ENCODE data around the gene EP400.
"Not testable (repeated sequence)": the region's sequence is repeated elsewhere in the genome, so short reads cannot be mapped to it uniquely, and the experiment has no call there.

Gene EP400

GRCh38 chr12:132021031-132021871 lies 71.5 kb downstream of the EP400 start:
- DNase-seq = no peak

DNA sequence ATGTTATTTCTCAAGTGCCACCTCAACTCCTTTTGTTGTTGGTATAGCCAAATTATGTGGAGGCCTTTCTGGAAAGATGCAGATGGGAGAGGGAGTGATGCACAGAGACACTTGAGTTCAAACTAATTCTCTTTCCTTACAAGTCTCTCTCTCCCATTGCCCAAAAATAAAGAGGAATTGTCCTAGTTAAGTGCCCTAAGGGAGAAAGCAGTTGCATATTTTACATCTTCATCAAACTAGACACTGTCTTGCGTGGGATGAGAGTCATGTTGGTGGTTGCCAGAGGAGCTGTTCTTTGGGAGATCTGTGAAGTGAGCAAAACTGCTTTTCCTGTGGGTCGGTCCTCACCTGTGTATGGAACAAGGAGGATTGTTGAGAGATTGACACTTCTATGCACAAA lies 72.2 kb downstream of the EP400 start:
- no peak for DNase-seq

DNA sequence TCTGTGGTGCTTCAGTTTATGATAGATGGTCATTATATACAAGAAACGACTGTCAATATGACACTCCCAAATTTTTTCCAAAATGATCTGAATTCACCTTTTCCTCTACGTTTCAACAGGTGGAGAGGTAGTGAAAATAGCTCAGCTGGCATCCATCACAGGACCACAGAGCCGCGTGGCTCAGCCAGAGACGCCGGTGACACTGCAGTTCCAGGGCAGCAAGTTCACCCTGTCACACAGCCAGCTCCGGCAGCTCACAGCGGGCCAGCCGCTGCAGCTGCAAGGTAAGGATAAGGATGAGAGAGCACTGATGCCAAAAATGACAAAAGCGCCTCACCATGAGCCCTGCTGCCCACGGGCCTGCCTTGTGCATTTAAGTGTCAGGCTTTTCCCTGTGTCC lies 73.9 kb downstream of the EP400 start:
- no peak for DNase-seq

DNA sequence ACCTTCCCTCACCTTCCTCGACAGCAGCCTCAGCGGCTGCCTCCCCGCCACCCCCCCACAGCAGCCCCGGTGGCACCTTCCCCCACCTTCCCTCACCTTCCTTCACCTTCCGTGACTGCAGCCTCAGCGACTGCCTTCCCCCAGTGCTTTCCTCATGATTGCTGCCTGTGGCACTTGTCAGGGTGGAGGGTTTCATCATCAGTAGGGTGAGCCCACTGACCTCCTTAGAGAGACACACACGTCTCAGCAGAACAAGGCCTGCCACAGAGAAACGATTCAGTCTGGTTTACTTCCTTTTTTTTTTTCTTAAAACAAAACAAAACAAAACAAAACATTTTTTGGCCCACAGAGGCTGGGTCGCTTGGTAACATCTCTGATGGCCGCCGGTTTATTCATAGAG lies 75.0 kb downstream of the EP400 start:
- no peak for DNase-seq

DNA sequence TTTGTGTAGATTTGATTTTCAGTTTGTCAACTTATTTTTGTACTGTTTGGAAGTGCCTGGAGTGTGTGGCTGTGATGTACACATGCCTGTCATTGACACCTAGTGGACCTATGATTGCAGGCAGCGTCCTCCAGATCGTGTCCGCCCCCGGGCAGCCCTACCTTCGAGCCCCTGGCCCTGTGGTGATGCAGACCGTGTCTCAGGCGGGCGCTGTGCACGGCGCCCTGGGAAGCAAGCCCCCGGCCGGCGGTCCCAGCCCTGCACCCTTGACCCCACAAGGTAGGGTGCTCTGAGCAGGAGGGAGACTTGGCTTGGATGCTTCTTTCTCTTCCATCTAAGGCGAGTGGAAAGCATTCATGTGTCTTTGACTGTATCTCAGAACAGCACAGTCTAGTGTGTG lies 75.8 kb downstream of the EP400 start:
- DNase-seq = no peak

DNA sequence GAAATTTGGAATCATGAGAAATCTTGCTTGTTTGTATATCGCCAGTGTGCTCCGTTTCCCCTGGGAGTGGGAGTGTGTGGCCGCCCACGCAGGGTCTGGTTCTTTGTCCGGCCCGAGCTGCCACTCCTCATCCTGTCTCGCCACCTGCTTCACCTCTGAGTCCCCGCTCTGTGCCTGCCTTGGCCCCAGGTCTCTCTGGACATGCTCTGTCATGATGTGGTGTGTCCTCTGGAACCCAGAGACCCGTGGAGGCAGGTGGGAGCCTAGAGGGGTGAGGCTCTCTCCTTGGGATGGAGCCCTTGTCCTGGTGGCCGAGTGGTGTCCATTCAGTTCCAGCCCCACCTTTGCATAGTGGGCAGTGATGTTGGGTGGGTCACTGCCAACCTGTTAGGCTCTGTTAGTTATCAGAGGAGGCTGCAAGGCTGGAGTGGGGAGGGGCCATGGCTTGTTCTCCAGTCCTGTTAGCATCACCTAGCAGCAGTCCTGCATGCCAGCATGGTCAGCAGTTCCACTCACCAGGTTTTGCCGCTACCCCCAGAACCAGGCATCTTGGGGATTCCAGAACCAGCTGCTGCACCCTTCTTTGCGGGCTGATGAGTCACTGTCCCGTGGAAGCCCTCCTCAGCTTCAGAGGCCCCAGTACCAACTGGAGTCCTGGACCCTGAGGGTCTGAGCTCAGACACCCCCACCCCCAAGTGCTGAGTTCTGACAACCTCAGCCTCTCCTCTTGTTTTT lies 76.5 kb downstream of the EP400 start:
- DNase-seq = no peak

- DNase-seq = no peak
Measured at GRCh38 chr12:132026796-132027500, 77.2 kb downstream of the EP400 start.

DNA sequence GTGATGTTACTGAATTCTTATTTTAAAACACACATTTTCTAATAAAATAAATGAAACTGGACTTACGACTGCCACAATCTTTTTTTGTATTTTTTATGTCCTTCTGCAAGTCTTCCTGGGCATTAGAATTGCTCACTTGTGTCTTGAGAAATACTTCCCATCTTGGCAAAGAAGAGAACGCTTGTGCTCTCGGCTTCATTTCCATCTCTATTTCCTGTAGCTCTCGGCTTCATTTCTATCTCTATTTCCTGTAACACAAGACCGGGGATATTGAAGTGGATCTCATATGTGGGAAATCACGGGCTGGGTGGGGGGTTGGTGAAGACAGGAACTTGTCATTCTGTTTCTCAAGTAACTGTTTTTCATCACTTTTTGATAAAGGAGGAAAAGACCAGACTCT lies 77.9 kb downstream of the EP400 start:
- DNase-seq = no peak

DNA sequence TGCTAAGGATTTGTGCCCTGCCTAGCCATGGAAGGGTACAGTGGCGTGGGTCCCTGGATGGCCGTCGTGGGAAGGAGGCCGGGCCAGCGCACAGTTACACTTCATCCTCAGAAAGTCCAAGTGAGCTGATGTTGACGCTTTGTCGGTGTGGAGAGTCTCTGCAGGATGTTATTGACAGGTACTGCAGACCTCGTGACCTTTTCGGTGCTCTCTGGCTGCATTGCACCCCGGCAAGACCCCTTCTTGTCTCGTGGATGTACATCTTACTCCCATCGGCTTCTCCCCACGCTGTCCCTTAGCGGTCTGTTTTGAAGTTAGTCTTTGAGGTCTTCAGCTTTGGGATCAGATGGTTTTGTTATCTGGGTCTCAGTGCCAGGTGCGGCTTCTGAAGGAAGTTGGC lies 78.4 kb downstream of the EP400 start:
- DNase-seq = no peak

- no peak for DNase-seq
Measured at GRCh38 chr12:132029503-132030300, 80.0 kb downstream of the EP400 start.

DNA sequence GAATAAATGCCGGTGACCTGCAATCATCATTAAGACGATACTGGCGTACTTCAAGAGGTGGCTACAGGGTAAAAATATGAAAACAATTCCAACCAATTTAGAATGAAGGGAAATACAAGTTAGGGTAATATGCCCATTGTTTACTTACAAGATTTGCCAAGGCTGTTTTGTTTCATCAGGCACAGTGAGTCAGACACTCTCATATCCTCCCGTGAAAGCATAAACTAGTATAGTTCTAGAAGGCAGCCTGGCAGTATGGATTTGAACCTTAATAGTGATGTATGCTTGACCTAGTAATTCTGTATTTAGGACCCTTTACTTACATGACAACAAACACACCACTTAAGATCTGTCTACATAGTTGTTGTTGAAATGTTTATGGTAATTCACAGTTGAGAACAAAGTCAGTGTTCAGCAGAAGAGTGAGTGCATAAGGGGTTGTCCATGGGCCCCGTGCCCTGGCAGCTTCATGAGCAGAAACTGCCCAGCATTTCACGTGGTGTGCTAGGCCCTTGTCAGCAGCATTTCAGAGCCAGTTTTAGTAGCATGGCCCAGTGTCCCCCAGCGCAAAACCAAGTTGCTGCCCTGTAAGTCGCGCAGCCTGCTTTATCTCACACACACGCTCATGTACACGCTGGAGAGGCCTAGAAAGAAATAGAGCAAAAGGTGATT lies 80.8 kb downstream of the EP400 start:
- DNase-seq = no peak

GRCh38 chr12:132033627-132034026 lies 83.9 kb downstream of the EP400 start:
- no peak for DNase-seq

DNA sequence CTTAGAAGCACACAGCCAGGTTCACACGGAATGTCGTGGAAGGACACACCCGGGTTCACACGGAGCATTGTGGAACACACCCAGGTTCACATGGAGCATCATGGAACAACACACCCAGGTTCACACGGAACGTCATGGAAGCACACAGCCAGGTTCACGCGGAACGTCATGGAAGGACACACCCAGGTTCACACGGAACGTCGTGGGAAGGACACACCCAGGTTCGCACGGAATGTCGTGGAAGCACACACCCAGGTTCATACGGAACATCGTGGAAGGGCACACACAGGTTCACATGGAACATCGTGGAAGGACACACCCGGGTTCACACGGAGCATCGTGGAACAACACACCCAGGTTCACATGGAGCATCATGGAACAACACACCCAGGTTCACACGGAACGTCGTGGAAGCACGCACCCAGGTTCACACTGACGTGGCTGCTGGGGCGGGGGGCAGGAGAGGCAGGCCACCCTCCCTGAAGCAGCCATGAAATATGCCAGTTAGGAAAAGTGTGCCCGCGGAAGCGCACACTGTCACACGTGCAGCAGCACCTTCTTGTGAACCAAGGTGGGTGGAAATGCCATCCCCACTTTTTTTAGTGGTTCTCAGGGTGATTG lies 86.4 kb downstream of the EP400 start:
- no peak for DNase-seq

GRCh38 chr12:132040906-132041606 lies 91.3 kb downstream of the EP400 start:
- DNase-seq = no peak

- no peak for DNase-seq
Measured at GRCh38 chr12:132043216-132043615, 93.5 kb downstream of the EP400 start.

DNA sequence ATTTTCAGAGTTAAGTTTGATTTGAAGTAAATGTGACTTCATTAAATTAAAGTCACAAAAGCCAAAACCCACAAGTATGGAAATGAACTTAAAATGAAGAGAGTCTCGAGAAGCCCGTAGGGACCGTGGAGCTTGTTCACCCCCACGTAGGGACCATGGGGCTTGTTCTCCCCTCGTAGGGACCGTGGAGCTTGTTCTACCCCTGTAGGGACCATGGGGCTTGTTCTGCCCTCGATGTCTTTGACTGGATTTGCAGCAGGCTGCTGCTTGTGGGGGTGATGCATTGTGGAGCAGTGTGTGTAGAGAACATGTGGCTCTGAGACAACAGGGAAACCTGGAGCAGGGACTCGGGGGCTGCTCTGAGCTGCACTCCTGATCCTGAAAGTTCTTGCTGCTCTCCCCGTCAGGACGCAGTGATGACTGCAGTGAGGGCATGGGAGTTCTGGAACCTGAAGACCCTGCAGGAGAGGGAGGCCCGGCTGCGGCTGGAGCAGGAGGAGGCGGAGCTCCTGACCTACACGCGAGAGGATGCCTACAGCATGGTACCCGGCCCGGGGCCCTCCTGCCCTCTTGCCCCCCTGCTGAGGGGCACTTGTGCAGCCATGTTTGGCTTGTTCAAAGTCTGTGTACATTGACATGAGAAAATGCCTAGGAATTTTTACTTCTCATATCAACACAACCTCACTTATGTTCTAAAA lies 94.2 kb downstream of the EP400 start:
- no peak for DNase-seq

- DNase-seq = no peak
Measured at GRCh38 chr12:132044661-132045412, 95.1 kb downstream of the EP400 start.

- no peak for DNase-seq
Measured at GRCh38 chr12:132045751-132046150, 96.0 kb downstream of the EP400 start.

DNA sequence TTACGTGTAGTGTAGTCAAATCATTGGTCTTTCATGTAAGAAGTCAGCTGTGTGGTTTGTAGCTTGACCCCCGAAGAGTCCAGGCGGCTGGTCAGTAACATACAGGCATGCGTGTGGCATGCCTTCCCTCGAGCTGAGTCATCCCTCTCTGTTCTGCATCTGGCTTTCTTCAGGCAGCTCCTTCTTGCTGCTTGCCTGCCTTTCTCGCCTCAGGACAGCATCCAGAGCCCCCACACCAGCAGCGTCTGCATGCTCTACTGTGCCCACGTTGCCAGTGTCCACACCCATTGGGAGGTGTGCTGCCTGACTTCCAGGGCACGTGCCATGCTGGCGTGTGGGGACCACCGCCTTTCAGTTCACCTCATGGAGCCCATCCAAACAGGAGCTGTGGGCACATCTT lies 96.8 kb downstream of the EP400 start:
- DNase-seq = no peak

- not testable (repeated sequence) for DNase-seq
Measured at GRCh38 chr12:132047630-132048029, 97.9 kb downstream of the EP400 start.

Data from NCI-H2171 treated with DMSO at 0.1 percent for 48 hours (cell line).